Fibroblast of lung (primary cell): ENCODE results near the gene TEX19. TPM values are rescaled to one million over a fixed set of nuclear protein-coding genes. Genes with fewer than 3 reads are reported as not detected.
"Not testable (repeated sequence)": the region's sequence is repeated elsewhere in the genome, so short reads cannot be mapped to it uniquely, and the experiment has no call there.

Source experiments
- DNase-seq, 2 donors: peaks; one replicate each; pipeline versions ENCODE4 v3.0.0 to v3.0.0-alpha.2; 2010; ENCODE audit warnings: low read depth in 2 of 2
- H2AFZ ChIP-seq: 2 replicates; pipeline ENCODE4 v1.5.1; 2012; ENCODE audit warnings: low read length, control low read depth, inconsistent platforms
- H3K27ac ChIP-seq: 2 replicates; pipeline ENCODE4 v1.5.1; 2011; ENCODE audit warnings: low read length, control low read depth; ENCODE audit not compliant: insufficient read depth
- H3K27me3 ChIP-seq: 2 replicates; pipeline ENCODE4 v1.5.1; 2011; ENCODE audit warnings: mild to moderate bottlenecking, low read length; ENCODE audit not compliant: control insufficient read depth, insufficient read depth
- H3K36me3 ChIP-seq: 2 replicates; pipeline ENCODE4 v1.5.1; 2011; ENCODE audit warnings: low read length; ENCODE audit not compliant: control insufficient read depth, insufficient read depth
- H3K4me1 ChIP-seq: 2 replicates; pipeline ENCODE4 v1.5.1; 2011; ENCODE audit warnings: low read length; ENCODE audit not compliant: control insufficient read depth, insufficient read depth; ENCODE audit errors: extremely low read depth
- H3K4me2 ChIP-seq: 2 replicates; pipeline ENCODE4 v1.5.1; 2011; ENCODE audit warnings: low read length, control low read depth; ENCODE audit not compliant: insufficient read depth; ENCODE audit errors: extremely low read depth
- H3K4me3 ChIP-seq, 4 experiments: fragments of 200-600 bp in 1 of 4; sonication (generic) in 1 of 4; replicated peaks in 1 of 4; 2 replicates each; pipeline ENCODE4 v1.5.1; 2011 to 2016; ENCODE audit warnings: low read length in 4 of 4, low read depth in 3 of 4, mild to moderate bottlenecking in 3 of 4, control low read depth in 2 of 4, inconsistent platforms in 1 of 4, mixed read lengths in 1 of 4; ENCODE audit not compliant: insufficient read depth in 1 of 4; ENCODE audit errors: control extremely low read depth in 1 of 4
- H3K79me2 ChIP-seq: 2 replicates; pipeline ENCODE4 v1.5.1; 2012; ENCODE audit warnings: mild to moderate bottlenecking, low read length, inconsistent platforms; ENCODE audit not compliant: control insufficient read depth, insufficient read depth
- H3K9ac ChIP-seq: 2 replicates; pipeline ENCODE4 v1.5.1; 2011; ENCODE audit warnings: mild to moderate bottlenecking, low read length, control low read depth; ENCODE audit not compliant: insufficient read depth
- H3K9me3 ChIP-seq: 2 replicates; pipeline ENCODE4 v1.5.1; 2012; ENCODE audit warnings: low read depth, low read length; ENCODE audit not compliant: control insufficient read depth, insufficient read depth
- H4K20me1 ChIP-seq: 2 replicates; pipeline ENCODE4 v1.5.1; 2011; ENCODE audit warnings: low read length; ENCODE audit not compliant: control insufficient read depth, insufficient read depth; ENCODE audit errors: extremely low read depth
- EZH2 ChIP-seq: IDR thresholded peaks from 2 replicates; pipeline ENCODE4 v1.5.1; 2012; ENCODE audit warnings: low read length, control low read depth, mild to moderate bottlenecking; ENCODE audit errors: missing control alignments
- polyA plus RNA-seq, 2 donors: library from polyadenylated mRNA; depleted of rRNA in 1 of 2; stranded (reverse) in 1 of 2; unstranded in 1 of 2; fragments of >200 nt; gene quantifications; 2 replicates each; pipeline ENCODE4 v1.2.1, GENCODE V29; 2011 to 2012; ENCODE audit warnings: missing spikeins in 1 of 2
- total RNA-seq: library from RNA; depleted of rRNA; stranded (reverse); fragments of >200 nt; gene quantifications from 2 replicates; pipeline ENCODE4 v1.2.1, GENCODE V29; 2014
- TF ChIP-seq, protein P1 (sequence below), 2 donors: IDR thresholded peaks in 1 of 2; conservative IDR thresholded peaks in 1 of 2; 1 replicate in 1 of 2; 2 replicates in 1 of 2; pipeline ENCODE4 v1.5.1; 2011 to 2012; ENCODE audit warnings: low read length in 2 of 2, control low read depth in 1 of 2, inconsistent platforms in 1 of 2, low read depth in 1 of 2, mild to moderate bottlenecking in 1 of 2

Gene TEX19
- total and polyA plus RNA-seq, 2 donors (not counting 1 experiment from before 2014, with no cell fraction given): 0.05 to 0.17 TPM

DNA sequence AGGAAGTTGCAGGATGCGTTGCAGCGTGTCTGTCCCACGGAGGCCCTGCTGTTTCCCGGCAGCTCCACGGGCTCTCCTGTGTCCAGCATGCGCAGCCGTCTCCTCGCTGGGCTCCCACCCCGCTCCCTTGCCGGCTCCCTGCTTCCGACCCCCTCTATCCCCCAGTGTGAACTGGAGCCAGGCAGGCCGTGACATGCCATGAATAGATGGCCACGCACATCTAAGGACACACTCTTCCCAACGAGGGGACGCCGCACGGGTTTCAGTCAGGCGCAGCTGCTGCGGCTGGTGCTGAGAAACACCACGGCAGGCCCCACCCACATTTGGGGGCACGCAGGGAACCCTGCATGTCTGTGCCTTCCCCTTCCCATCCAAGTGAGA is 49.9 kb downstream of the TEX19 start:
- TF ChIP-seq EZH2: no peak
- TF ChIP-seq, protein P1, sequence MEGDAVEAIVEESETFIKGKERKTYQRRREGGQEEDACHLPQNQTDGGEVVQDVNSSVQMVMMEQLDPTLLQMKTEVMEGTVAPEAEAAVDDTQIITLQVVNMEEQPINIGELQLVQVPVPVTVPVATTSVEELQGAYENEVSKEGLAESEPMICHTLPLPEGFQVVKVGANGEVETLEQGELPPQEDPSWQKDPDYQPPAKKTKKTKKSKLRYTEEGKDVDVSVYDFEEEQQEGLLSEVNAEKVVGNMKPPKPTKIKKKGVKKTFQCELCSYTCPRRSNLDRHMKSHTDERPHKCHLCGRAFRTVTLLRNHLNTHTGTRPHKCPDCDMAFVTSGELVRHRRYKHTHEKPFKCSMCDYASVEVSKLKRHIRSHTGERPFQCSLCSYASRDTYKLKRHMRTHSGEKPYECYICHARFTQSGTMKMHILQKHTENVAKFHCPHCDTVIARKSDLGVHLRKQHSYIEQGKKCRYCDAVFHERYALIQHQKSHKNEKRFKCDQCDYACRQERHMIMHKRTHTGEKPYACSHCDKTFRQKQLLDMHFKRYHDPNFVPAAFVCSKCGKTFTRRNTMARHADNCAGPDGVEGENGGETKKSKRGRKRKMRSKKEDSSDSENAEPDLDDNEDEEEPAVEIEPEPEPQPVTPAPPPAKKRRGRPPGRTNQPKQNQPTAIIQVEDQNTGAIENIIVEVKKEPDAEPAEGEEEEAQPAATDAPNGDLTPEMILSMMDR (conservative IDR thresholded peaks at IDR 0.05 in 1 of 2, IDR thresholded peaks at IDR 0.05 in 1 of 2; ENCODE audit: low read depth in 1 of 2, low read length in 2 of 2): no peak
- Histone ChIP-seq H3K27me3 (no peaks in the 10 kb centered on the region), H3K36me3 (no peaks in the 10 kb centered on the region), H2AFZ (no peak overlapping the region), H3K27ac (no peak overlapping the region), H3K9me3 (no peaks in the 10 kb centered on the region), H3K9ac (no peak overlapping the region), H3K4me3 (no peak overlapping the region), H3K79me2 (no peaks in the 10 kb centered on the region), H3K4me1 (no peaks in the 10 kb centered on the region), H4K20me1 (no peaks in the 10 kb centered on the region), H3K4me2 (no peak overlapping the region)
- DNase-seq: no peak

DNA sequence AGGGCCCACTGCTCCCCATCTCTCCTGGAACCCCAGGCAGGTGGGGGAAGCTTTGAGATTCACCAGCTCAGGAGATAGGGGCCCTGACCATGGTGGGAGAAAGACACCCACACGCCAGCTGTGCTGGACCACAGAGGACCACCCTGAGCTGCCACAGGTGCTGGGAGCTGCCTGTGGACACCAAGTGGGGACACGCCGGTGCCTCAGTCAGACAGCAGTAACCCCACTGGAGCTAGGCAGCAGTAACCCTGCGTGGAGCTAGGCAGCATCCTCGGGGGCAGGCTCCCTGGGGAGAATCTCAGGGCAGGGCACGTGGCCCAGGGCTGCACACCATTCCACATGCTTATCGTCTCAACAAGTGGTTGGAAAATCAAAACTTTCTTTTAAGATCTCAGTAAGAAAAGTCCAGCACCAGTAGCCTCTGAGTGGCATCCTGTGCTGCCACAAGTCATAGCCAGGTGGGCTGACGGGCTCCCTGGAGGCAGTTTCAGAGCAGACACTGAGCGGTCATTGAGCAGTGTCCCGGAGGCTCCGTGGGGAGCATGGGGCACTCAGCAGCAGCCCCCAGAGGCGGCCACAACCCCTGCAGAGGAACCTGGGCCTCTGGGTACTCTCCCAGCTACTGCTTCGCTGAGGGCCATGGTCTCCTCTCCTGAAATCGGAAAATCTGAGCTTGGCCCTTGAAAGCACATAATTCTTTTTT is 51.1 kb downstream of the TEX19 start:
- no peak overlapping the region for H3K9ac ChIP-seq
- no peak for DNase-seq
- H3K27me3 ChIP-seq: no peaks in the 10 kb centered on the region
- H3K27ac ChIP-seq: no peak overlapping the region
- H3K9me3 ChIP-seq: no peaks in the 10 kb centered on the region
- no peak overlapping the region for H3K4me2 ChIP-seq
- no peak for TF ChIP-seq EZH2
- TF ChIP-seq, protein P1 (conservative IDR thresholded peaks at IDR 0.05 in 1 of 2, IDR thresholded peaks at IDR 0.05 in 1 of 2; ENCODE audit: low read depth in 1 of 2, low read length in 2 of 2): no peak
- no peak overlapping the region for H3K4me3 ChIP-seq
- H3K4me1 ChIP-seq: no peaks in the 10 kb centered on the region
- no peaks in the 10 kb centered on the region for H4K20me1 ChIP-seq
- no peaks in the 10 kb centered on the region for H3K36me3 ChIP-seq
- H3K79me2 ChIP-seq: no peaks in the 10 kb centered on the region
- no peak overlapping the region for H2AFZ ChIP-seq

DNA sequence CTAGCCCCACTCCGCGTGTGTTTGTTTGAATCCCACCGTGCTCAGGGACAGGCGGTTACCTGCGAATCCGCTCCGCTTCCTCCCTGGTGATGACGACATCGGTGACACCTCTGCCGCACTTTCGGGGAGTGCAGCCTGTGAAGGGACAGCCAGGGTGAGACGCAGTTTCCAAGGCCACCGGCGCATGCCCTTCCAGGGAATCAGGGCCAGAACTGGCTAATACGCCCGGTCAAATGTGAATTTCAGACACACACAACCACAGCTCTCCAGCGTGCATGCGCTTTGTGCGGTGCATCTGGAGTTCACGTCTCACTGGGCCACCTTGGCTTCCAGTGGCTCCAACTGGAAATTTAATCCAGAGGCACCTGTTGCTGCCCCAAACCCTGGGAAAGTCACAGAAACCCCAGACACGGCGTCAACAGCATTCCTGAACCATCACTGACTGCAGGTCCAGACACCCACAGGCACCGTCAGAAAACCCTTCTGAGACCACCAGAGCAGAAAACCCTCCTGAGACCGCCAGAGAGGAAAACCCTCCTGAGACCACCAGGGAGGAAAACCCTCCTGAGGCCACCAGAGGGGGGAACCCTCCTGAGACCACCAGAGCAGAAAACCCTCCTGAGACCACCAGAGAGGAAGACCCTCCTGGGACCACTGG is 52.5 kb downstream of the TEX19 start:
- H3K4me2 ChIP-seq: no peak overlapping the region
- H4K20me1 ChIP-seq: no peaks in the 10 kb centered on the region
- H3K4me1 ChIP-seq: no peaks in the 10 kb centered on the region
- no peak overlapping the region for H3K27ac ChIP-seq
- TF ChIP-seq, protein P1 (conservative IDR thresholded peaks at IDR 0.05 in 1 of 2, IDR thresholded peaks at IDR 0.05 in 1 of 2; ENCODE audit: low read depth in 1 of 2, low read length in 2 of 2): no peak
- no peak for TF ChIP-seq EZH2
- no peak for DNase-seq
- no peak overlapping the region for H3K4me3 ChIP-seq
- H3K9me3 ChIP-seq: no peaks in the 10 kb centered on the region
- no peaks in the 10 kb centered on the region for H3K79me2 ChIP-seq
- H3K9ac ChIP-seq: no peak overlapping the region
- no peaks in the 10 kb centered on the region for H3K36me3 ChIP-seq
- no peaks in the 10 kb centered on the region for H3K27me3 ChIP-seq
- no peak overlapping the region for H2AFZ ChIP-seq

DNA sequence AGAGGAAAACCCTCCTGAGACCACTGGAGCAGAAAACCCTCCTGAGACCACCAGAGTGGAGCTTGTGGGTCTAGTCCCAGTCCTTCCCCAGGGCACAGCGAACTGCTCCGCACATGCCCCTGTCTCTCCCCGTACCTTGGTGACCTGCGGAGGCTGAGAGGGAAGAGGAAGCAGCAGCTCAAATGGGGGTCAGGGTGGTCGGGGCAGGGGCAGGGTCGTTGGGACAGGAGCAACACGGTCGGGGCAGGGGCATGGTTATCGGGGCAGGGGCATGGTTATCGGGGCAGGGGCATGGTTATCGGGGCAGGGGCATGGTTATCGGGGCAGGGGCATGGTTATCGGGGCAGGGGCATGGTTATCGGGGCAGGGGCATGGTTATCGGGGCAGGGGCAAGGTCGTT is 53.0 kb downstream of the TEX19 start:
- not testable (repeated sequence) for DNase-seq, H3K4me3 ChIP-seq, H4K20me1 ChIP-seq, H3K4me2 ChIP-seq, H3K27ac ChIP-seq, H3K4me1 ChIP-seq, H3K9me3 ChIP-seq, H2AFZ ChIP-seq, H3K36me3 ChIP-seq, H3K27me3 ChIP-seq, H3K79me2 ChIP-seq, H3K9ac ChIP-seq
